Measurements from ENCODE around the gene VSTM4.

The VSTM4 gene

DNA sequence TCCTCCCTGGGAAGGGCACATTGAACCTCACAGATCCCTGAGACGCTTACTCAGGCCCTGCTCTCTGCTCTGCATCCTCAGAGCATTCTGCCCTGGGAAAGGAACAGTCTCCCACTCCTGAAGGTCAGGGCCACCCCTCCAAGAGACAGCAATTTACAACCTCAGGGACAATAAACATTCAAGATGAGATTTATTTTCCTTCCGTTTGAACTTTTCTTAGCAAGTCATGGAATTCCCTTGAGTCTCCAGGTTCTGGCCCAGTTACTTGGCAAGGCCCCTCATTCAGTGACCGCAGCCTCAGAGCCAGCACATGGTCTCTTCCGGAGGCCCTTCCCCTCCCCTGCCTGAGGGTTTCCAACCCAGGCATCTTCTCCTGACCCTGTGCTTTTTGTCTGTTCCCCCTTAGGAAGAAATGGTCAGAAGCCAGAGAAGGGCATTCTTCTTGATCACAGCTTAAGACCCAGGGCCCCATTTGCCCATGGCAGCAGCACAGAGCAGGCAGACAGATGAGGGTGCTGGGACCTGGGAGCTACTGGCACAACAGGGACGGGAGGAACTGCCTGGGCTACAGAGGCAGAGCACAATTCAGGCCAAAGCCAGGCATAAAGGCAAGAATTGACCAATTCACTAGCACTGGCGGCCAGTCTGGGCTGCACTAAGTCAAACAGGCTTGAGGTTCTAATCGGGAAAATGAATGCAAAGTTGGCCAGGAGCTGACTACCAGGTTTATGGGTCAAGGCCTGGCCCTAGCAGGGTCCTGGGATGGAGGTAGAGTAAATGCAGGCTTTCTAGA lies 56.7 kb downstream of the VSTM4 start:
- no peaks in the 10 kb centered on the region for H3K9me3 ChIP-seq (ENCODE audit: severe bottlenecking)
- no peaks in the 10 kb centered on the region for H3K36me3 ChIP-seq (ENCODE audit: low read depth)
- no peaks in the 10 kb centered on the region for H3K27me3 ChIP-seq (ENCODE audit: insufficient read depth, poor library complexity, severe bottlenecking)
- H3K4me1 ChIP-seq (ENCODE audit: insufficient read depth, poor library complexity, severe bottlenecking) = no peaks in the 10 kb centered on the region
- H3K4me3 ChIP-seq (ENCODE audit: severe bottlenecking) = no peak overlapping the region
- TF ChIP-seq, protein P1, sequence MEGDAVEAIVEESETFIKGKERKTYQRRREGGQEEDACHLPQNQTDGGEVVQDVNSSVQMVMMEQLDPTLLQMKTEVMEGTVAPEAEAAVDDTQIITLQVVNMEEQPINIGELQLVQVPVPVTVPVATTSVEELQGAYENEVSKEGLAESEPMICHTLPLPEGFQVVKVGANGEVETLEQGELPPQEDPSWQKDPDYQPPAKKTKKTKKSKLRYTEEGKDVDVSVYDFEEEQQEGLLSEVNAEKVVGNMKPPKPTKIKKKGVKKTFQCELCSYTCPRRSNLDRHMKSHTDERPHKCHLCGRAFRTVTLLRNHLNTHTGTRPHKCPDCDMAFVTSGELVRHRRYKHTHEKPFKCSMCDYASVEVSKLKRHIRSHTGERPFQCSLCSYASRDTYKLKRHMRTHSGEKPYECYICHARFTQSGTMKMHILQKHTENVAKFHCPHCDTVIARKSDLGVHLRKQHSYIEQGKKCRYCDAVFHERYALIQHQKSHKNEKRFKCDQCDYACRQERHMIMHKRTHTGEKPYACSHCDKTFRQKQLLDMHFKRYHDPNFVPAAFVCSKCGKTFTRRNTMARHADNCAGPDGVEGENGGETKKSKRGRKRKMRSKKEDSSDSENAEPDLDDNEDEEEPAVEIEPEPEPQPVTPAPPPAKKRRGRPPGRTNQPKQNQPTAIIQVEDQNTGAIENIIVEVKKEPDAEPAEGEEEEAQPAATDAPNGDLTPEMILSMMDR (IDR thresholded peaks at IDR 0.05; ENCODE audit: poor library complexity, severe bottlenecking) = no peak
- no peak overlapping the region for H3K27ac ChIP-seq (ENCODE audit: poor library complexity, severe bottlenecking)
- DNase-seq (ENCODE audit: low spot score) (no peak), ATAC-seq (ENCODE audit: low read depth) (no peak)

DNA sequence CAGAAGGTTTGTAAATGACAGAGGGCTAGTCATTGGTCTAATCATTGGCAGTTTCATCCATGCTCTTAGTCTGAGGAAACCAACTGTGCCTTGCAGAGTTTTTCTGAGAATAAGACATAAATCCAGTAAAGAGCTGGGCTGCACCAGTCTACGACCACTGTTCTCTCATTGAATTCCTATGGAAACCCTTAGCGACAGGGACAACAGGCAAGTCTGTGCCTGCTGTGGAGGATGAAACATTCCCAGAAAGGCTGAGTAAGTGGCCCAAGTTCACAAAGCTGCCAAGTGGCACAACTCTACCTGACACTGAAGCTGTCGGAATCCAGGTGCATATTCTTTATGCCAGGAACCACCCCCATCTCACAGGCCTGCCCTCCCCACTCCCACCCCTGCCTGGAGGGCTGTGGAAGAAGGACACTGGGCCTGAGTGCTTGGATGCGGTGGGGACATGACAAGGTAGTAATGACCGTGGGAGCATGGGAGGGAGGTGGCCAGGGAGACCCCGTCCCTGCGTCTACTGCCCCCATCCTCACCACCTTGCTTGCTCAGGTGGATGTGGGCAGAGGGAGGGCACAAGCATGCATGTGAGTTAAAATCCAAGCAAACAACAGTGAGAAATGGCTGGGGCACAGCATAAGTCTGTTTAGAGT lies 58.0 kb downstream of the VSTM4 start:
- Histone ChIP-seq H3K36me3 (ENCODE audit: low read depth) (no peaks in the 10 kb centered on the region), H3K27ac (ENCODE audit: poor library complexity, severe bottlenecking) (no peak overlapping the region), H3K4me1 (ENCODE audit: insufficient read depth, poor library complexity, severe bottlenecking) (no peaks in the 10 kb centered on the region), H3K9me3 (ENCODE audit: severe bottlenecking) (no peaks in the 10 kb centered on the region), H3K4me3 (ENCODE audit: severe bottlenecking) (no peak overlapping the region), H3K27me3 (ENCODE audit: insufficient read depth, poor library complexity, severe bottlenecking) (no peaks in the 10 kb centered on the region)
- DNase-seq (ENCODE audit: low spot score) (no peak), ATAC-seq (ENCODE audit: low read depth) (no peak)
- TF ChIP-seq, protein P1 (IDR thresholded peaks at IDR 0.05; ENCODE audit: poor library complexity, severe bottlenecking) = no peak

DNA sequence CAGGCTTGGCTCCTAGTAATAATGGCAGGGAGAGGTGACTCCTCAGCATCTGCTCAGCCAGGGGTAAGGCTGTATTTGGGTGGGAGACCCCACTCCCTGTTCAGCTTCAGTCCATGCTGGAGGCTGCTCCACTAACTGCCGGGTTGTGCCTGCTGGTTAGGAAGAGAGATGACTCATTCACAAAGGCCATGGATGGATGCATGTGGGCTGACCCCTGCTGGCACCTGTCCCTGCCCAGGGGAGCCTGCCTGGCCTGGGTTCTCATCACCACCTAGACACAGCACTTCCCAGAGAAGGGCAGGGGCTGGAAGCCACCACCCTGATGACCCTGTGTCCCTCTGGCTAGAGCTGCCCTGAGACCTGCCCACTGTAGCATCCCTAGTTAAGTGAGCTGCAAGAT lies 59.0 kb downstream of the VSTM4 start:
- no peak overlapping the region for H3K4me3 ChIP-seq (ENCODE audit: severe bottlenecking)
- no peaks in the 10 kb centered on the region for H3K9me3 ChIP-seq (ENCODE audit: severe bottlenecking)
- no peaks in the 10 kb centered on the region for H3K36me3 ChIP-seq (ENCODE audit: low read depth)
- H3K27ac ChIP-seq (ENCODE audit: poor library complexity, severe bottlenecking) = no peak overlapping the region
- DNase-seq (ENCODE audit: low spot score) (no peak), ATAC-seq (ENCODE audit: low read depth) (no peak)
- TF ChIP-seq, protein P1 (IDR thresholded peaks at IDR 0.05; ENCODE audit: poor library complexity, severe bottlenecking) = no peak
- no peaks in the 10 kb centered on the region for H3K4me1 ChIP-seq (ENCODE audit: insufficient read depth, poor library complexity, severe bottlenecking)
- no peaks in the 10 kb centered on the region for H3K27me3 ChIP-seq (ENCODE audit: insufficient read depth, poor library complexity, severe bottlenecking)

DNA sequence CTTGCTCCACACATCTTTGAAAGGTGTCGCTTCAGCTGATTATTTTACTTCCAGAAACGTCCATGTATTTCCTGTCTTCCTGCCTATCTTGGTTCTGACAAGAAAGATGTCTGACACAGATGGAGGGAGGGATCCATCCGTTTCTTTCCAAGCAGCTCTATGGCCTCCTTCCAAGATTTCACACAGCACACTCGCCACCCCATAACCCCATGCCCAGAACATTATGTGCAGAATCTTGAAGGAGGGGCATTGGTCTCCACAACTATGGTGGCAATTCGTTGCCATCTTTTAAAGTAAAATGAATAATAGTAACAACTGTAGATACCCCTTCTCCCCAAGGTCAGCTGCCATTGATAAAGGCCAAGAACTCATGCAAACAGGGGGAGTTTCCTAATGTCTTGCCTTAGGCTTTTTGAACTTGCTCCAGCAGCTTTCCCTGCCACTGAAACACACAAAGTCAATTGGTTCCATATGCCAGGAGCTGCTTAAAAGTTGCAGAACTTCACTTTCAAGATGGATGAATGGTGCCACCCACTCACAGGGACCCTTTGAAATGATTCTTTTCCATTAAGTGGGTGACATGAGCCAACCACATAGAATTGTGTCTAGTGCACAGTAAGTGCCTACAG lies 60.0 kb downstream of the VSTM4 start:
- no peak overlapping the region for H3K4me3 ChIP-seq (ENCODE audit: severe bottlenecking)
- H3K36me3 ChIP-seq (ENCODE audit: low read depth) = no peaks in the 10 kb centered on the region
- no peaks in the 10 kb centered on the region for H3K9me3 ChIP-seq (ENCODE audit: severe bottlenecking)
- TF ChIP-seq, protein P1 (IDR thresholded peaks at IDR 0.05; ENCODE audit: poor library complexity, severe bottlenecking) = no peak
- ATAC-seq (ENCODE audit: low read depth) = no peak
- H3K27ac ChIP-seq (ENCODE audit: poor library complexity, severe bottlenecking) = no peak overlapping the region
- no peaks in the 10 kb centered on the region for H3K4me1 ChIP-seq (ENCODE audit: insufficient read depth, poor library complexity, severe bottlenecking)
- no peak for DNase-seq (ENCODE audit: low spot score)
- peaks cover 6% of the 10 kb centered on the region for H3K27me3 ChIP-seq (ENCODE audit: insufficient read depth, poor library complexity, severe bottlenecking)
